ENCODE results near the gene LMBR1L.

Gene LMBR1L

GRCh38 chr12:49130151-49131050, 19.8 kb upstream of the LMBR1L start (continued):
- no peak for TF ChIP-seq ELK4 (IDR thresholded peaks at IDR 0.05; ENCODE audit: borderline replicate concordance, low read depth, low read length)
- no peak for TF ChIP-seq MEIS1 (CRISPR knock-in tag; IDR thresholded peaks at IDR 0.05; ENCODE audit: borderline replicate concordance)
- peak; percentile 45 for TF ChIP-seq HOXC10 (CRISPR knock-in tag; IDR thresholded peaks at IDR 0.05)
- TF ChIP-seq PRDM2 (tag by site-specific recombination; IDR thresholded peaks at IDR 0.05; ENCODE audit: borderline replicate concordance), result no peak
- peak; percentile 44; the same call in 1 of the 2 replicates for TF ChIP-seq WT1 (tag by site-specific recombination; IDR thresholded peaks at IDR 0.05)
- TF ChIP-seq ZNF529 (tag by site-specific recombination; IDR thresholded peaks at IDR 0.05; ENCODE audit: insufficient replicate concordance), result no peak
- 0 out of 2 replicates have a peak, but pooled peaks have one; percentile 6 for TF ChIP-seq ZNF214 (tag by site-specific recombination; IDR thresholded peaks at IDR 0.05; ENCODE audit: borderline replicate concordance)
- peak; percentile 58; the same call in 1 of the 2 replicates for TF ChIP-seq ZNF398 (tag by site-specific recombination; IDR thresholded peaks at IDR 0.05)
- TF ChIP-seq ZNF658 (tag by site-specific recombination; IDR thresholded peaks at IDR 0.05), result 0 out of 2 replicates have a peak, but pooled peaks have one; percentile 63
- TF ChIP-seq ZNF221 (tag by site-specific recombination; IDR thresholded peaks at IDR 0.05; ENCODE audit: borderline replicate concordance), result 0 out of 2 replicates have a peak, but pooled peaks have one; percentile 15
- no peak for TF ChIP-seq ZNF707 (tag by site-specific recombination; IDR thresholded peaks at IDR 0.05)
- TF ChIP-seq ZBTB11 (tag by site-specific recombination; conservative IDR thresholded peaks at IDR 0.05; ENCODE audit: low read depth), result peak; percentile 89
- TF ChIP-seq BCL11B (tag by site-specific recombination; IDR thresholded peaks at IDR 0.05; ENCODE audit: low read depth), result no peak
- peak; percentile 44; the same call in 1 of the 2 replicates for TF ChIP-seq PRDM10 (tag by site-specific recombination; IDR thresholded peaks at IDR 0.05)
- TF ChIP-seq ZSCAN4 (tag by site-specific recombination; IDR thresholded peaks at IDR 0.05), result 0 out of 2 replicates have a peak, but pooled peaks have one; percentile 12
- TF ChIP-seq ZNF548 (tag by site-specific recombination; IDR thresholded peaks at IDR 0.05), result no peak
- TF ChIP-seq PRDM1 (tag by site-specific recombination; IDR thresholded peaks at IDR 0.05), result no peak
